ENCODE measurements around the gene KAZALD1. TPM values are rescaled to one million over a fixed set of nuclear protein-coding genes. Genes with fewer than 3 reads are reported as not detected.

KAZALD1 gene
- polyA plus RNA-seq, 2 donors, result 0.81 to 1.4 TPM

Other genes starting within 250 kb of the KAZALD1 start
- gene SLF2, start 149.0 kb upstream of the KAZALD1 start, polyA plus RNA-seq, result 1 to 10 TPM; 5.1 to 9.4 TPM
- 1 to 10 TPM; 1.4 to 1.9 TPM for gene SEMA4G, start 92.5 kb upstream of the KAZALD1 start, polyA plus RNA-seq
- 10 to 100 TPM; 60.6 to 89.1 TPM for gene MRPL43, start 74.5 kb upstream of the KAZALD1 start, polyA plus RNA-seq
- gene TWNK, start 74.4 kb upstream of the KAZALD1 start, polyA plus RNA-seq, result 1 to 10 TPM; 3.6 to 7.1 TPM
- 10 to 100 TPM; 31.8 to 34.9 TPM for gene LZTS2, start 62.2 kb upstream of the KAZALD1 start, polyA plus RNA-seq
- gene PDZD7, start 30.9 kb upstream of the KAZALD1 start, polyA plus RNA-seq, result under 1 TPM; 0.11 to 0.14 TPM
- gene SFXN3, start 30.8 kb upstream of the KAZALD1 start, polyA plus RNA-seq, result 1 to 10 TPM; 5.2 to 5.7 TPM
- not detected for gene TLX1, start 69.3 kb downstream of the KAZALD1 start, polyA plus RNA-seq
- not detected for gene LBX1, start 167.5 kb downstream of the KAZALD1 start, polyA plus RNA-seq